ENCODE data around the gene NOLC1.

GRCh38 chr10:102188298-102188940 is 36.2 kb downstream of the NOLC1 start:
- no peak for TF ChIP-seq POLR2A (IDR thresholded peaks at IDR 0.05; ENCODE audit: low read length)
- TF ChIP-seq GATA1 (IDR thresholded peaks at IDR 0.05; ENCODE audit: low read depth, low read length) = no peak
